Measurements from ENCODE around the gene RERE.

Gene RERE

DNA sequence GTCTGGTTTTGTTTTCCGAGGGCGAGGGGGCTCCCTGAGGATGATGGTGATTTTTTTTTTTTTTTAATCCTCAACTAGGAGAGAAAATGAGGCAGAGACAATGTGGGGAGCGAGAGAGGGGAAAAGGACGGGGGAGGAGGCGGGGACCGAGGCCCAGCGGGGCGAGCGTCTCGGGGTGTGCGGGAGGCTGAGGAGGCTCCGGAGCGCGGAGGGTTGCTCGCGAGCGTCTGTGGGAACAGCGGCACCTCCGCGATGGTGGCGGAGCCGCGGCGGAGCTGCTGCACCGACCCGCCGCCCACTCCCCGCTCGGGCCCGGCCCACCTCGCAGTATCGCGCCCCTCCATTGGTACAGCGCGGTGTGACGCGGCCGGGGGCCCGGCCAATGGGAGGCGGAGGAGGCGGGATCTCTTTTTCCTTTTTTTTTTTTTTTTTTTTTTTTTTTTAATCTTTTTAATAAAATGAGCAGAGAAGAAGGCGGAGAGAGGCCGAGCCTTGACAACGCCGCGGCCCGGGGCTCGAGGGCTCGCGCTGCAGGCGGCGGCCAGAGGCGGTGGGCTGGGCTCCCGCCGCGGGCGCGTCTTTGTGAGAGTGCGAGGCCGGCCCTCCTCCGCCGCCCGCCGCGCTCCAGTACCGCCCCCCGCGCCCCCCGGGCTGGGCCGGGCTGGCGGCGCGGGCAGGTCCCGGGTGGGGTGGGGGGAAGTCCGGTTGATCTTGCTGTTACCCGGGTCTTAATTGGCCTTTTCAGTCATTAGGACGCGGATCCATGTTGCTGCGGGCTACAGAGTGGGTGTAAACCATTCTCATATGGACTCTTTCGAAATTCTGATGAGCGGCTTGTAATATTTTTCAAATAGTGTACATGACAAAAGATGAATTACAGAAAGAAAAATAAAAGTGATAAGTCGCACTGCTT, at the start of gene RERE:
TSS of gene RERE (minus strand) at position 229 of the 913 bp plus-strand sequence.
- H3K36me3 Mint-ChIP-seq (ENCODE audit: insufficient read depth), result peaks cover 14% of the 10 kb centered on the region
- peak within 1 kb of the TSS; percentile 97 for H3K27ac Mint-ChIP-seq (ENCODE audit: low read depth)
- peak within 1 kb of the TSS; percentile 92 for H3K4me3 Mint-ChIP-seq
- H3K4me1 Mint-ChIP-seq, result peaks cover 42% of the 10 kb centered on the region
- H3K9me3 Mint-ChIP-seq, result no peaks in the 10 kb centered on the region
- ATAC-seq (replicated peaks; ENCODE audit: extremely low read depth, poor library complexity, severe bottlenecking), result peak; percentile 98
- DNase-seq (ENCODE audit: low spot score in 2 of 2), result peak; percentile 97
- no peaks in the 10 kb centered on the region for H3K27me3 Mint-ChIP-seq

- H3K36me3 Mint-ChIP-seq (ENCODE audit: insufficient read depth), result peaks cover 77% of the 10 kb centered on the region
- DNase-seq (ENCODE audit: low spot score in 2 of 2), result no peak
- H3K4me3 Mint-ChIP-seq, result no peak overlapping the region
- peaks cover 21% of the 10 kb centered on the region for H3K4me1 Mint-ChIP-seq
- no peaks in the 10 kb centered on the region for H3K9me3 Mint-ChIP-seq
- no peaks in the 10 kb centered on the region for H3K27me3 Mint-ChIP-seq
- ATAC-seq (replicated peaks; ENCODE audit: extremely low read depth, poor library complexity, severe bottlenecking), result no peak
- peak overlapping the region; percentile 19 for H3K27ac Mint-ChIP-seq (ENCODE audit: low read depth)
Observed at GRCh38 chr1:8866792-8867415, 49.5 kb upstream of the RERE start.

DNA sequence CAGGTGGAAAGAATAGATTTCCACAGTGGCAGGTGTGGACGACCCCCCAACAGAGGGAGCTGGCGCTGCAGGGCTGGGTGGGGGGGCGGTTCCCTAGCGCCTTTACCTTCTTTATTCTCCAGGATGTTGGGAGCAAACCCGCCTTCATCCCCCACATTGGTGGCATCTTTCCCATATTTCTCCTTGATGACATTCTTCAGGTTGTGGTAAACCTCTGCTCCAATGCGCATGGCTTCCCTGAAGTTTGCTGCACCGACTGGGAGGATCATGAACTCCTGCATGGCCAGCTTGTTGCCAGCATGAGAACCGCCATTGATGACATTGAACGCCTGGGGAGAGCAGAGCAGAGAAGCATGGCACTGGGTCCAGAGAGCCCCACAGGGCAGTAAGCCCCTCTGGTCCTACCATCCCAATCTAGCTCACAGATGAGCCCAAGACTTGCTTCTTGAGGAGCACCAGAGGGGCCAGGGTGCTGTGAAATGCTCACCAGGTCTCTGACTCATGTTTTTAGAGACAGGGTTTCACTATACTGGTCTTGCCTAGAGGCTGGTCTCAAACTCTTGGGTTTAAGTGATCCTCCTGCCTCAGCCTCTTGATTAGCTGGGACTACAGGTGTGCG, 48.8 kb upstream of the RERE start:
- Mint-ChIP-seq H3K27me3 (no peaks in the 10 kb centered on the region), H3K4me3 (no peak overlapping the region), H3K27ac (ENCODE audit: low read depth) (peak overlapping the region; percentile 19), H3K9me3 (no peaks in the 10 kb centered on the region), H3K4me1 (peaks cover 21% of the 10 kb centered on the region), H3K36me3 (ENCODE audit: insufficient read depth) (peaks cover 82% of the 10 kb centered on the region)
- DNase-seq (ENCODE audit: low spot score in 2 of 2) (no peak), ATAC-seq (replicated peaks; ENCODE audit: extremely low read depth, poor library complexity, severe bottlenecking) (no peak)

DNA sequence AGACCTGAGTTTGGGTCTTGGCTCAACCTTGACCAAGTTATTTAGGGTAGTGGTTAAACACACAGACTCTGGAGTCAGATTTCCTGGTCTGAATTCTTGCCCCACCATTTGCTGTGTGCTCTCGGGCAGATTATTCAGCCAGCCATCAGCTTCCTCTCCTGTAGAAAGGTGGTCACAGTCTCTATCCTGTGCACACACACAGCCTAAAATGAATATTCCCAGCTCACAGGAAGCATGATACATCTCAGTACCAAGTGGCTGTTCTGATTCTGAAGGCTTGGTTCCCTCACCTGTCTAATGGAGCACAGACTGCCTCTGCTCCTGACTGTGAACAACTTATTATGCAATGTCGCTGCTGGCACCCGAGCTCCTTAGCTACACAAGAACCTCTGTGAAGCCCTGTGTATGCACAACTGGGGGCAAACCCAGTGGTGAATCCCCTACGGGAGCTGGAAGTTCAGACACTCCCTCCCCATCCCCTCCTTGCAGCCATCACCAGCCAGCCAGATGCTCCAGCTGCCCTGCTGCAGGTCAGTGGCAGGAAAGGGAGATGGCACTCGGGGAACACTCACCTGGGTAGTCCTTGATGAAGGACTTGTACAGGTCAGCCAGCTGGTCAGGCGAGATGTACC, 47.4 kb upstream of the RERE start:
- peaks cover 82% of the 10 kb centered on the region for H3K36me3 Mint-ChIP-seq (ENCODE audit: insufficient read depth)
- no peaks in the 10 kb centered on the region for H3K27me3 Mint-ChIP-seq
- DNase-seq (ENCODE audit: low spot score in 2 of 2), result no peak
- no peak overlapping the region for H3K4me3 Mint-ChIP-seq
- peaks cover 23% of the 10 kb centered on the region for H3K4me1 Mint-ChIP-seq
- H3K27ac Mint-ChIP-seq (ENCODE audit: low read depth), result no peak overlapping the region
- ATAC-seq (replicated peaks; ENCODE audit: extremely low read depth, poor library complexity, severe bottlenecking), result no peak
- H3K9me3 Mint-ChIP-seq, result no peaks in the 10 kb centered on the region

DNA sequence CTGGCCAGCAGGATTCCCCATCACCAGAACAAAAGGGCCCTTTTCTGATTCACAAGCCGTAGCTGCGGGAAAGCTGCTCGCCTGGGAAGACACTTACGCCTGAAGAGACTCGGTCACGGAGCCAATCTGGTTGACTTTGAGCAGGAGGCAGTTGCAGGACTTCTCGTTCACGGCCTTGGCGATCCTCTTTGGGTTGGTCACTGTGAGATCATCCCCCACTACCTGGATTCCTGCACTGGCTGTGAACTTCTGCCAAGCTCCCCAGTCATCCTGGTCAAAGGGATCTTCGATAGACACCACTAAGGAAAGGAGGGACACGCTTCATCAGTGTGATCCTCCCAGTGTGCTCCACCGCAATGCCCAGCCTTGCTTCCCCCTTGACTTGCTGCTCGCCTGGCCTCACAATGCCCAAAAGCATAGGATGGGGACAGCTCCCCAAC, 46.4 kb upstream of the RERE start:
- peaks cover 18% of the 10 kb centered on the region for H3K4me1 Mint-ChIP-seq
- peaks cover 79% of the 10 kb centered on the region for H3K36me3 Mint-ChIP-seq (ENCODE audit: insufficient read depth)
- no peaks in the 10 kb centered on the region for H3K9me3 Mint-ChIP-seq
- H3K27ac Mint-ChIP-seq (ENCODE audit: low read depth), result no peak overlapping the region
- ATAC-seq (replicated peaks; ENCODE audit: extremely low read depth, poor library complexity, severe bottlenecking), result no peak
- H3K4me3 Mint-ChIP-seq, result no peak overlapping the region
- no peak for DNase-seq (ENCODE audit: low spot score in 2 of 2)
- no peaks in the 10 kb centered on the region for H3K27me3 Mint-ChIP-seq

DNA sequence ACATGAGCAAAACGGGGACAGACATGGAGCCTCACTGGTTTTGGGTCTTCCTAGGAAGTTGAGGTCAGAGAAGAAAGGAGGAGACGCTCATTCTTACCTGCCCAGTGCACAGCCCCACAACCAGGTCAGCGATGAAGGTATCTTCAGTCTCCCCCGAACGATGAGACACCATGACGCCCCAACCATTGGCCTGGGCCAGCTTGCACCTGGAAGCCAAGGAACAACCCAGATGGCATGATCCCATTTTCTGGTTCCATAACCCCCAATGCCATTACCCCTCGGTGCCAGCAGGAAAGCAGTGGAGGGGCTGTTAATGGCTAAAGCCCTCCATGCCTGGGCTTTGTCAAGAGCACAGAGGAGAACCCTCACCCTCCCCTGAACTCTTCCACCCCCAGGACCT, 45.7 kb upstream of the RERE start:
- no peak for ATAC-seq (replicated peaks; ENCODE audit: extremely low read depth, poor library complexity, severe bottlenecking)

GRCh38 chr1:8862528-8862927, 45.1 kb upstream of the RERE start:
- DNase-seq (ENCODE audit: low spot score in 2 of 2), result no peak

More for the DNA sequence above, 45.7 kb upstream of the RERE start:
- H3K27ac Mint-ChIP-seq (ENCODE audit: low read depth), result no peak overlapping the region
- no peak for DNase-seq (ENCODE audit: low spot score in 2 of 2)
- peaks cover 23% of the 10 kb centered on the region for H3K4me1 Mint-ChIP-seq
- no peaks in the 10 kb centered on the region for H3K9me3 Mint-ChIP-seq
- H3K27me3 Mint-ChIP-seq, result no peaks in the 10 kb centered on the region
- H3K4me3 Mint-ChIP-seq, result no peak overlapping the region
- H3K36me3 Mint-ChIP-seq (ENCODE audit: insufficient read depth), result peaks cover 78% of the 10 kb centered on the region

DNA sequence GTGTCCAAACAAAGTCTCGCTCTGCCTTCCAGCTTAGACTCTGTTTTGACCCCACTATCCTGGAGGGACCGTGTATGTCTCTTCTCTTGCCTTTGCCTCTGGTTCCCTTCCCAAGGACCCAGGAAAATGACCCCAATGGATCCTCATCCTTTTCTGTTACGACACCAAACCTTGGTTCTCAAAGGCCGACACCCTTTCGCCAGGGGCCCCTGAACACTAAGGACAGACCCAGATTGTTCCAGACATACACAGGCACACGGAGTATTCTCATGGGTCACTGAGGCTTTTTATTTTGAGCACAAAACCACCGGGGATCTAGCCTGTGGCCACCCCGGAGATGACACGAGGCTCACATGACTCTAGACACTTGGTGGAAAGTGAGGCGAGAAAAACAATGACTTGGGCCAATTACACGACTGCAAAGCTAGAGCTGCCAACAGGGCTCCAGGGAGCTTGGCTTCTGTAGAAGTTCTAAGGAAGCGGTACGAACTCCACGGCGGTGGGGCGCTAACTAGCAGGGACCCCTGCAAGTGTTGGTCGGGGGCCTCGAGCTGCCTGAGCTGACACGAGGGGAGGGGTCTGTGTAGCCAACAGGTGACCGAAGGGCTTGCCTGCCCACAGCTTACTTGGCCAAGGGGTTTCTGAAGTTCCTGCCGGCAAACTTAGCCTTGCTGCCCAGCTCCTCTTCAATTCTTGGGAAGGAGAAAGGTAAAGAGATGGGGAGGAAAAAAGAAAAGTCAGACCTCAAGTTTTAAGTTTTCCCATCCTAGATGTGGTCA, 43.5 kb upstream of the RERE start:
- ATAC-seq (replicated peaks; ENCODE audit: extremely low read depth, poor library complexity, severe bottlenecking), result no peak
- Mint-ChIP-seq H3K27ac (ENCODE audit: low read depth) (no peak overlapping the region), H3K9me3 (no peaks in the 10 kb centered on the region), H3K4me3 (no peak overlapping the region), H3K36me3 (ENCODE audit: insufficient read depth) (peaks cover 71% of the 10 kb centered on the region), H3K4me1 (peaks cover 20% of the 10 kb centered on the region), H3K27me3 (no peaks in the 10 kb centered on the region)
- DNase-seq (ENCODE audit: low spot score in 2 of 2), result no peak

More at GRCh38 chr1:8862528-8862927, 45.1 kb upstream of the RERE start:
- Mint-ChIP-seq H3K27ac (ENCODE audit: low read depth) (no peak overlapping the region), H3K4me1 (peaks cover 20% of the 10 kb centered on the region), H3K4me3 (no peak overlapping the region), H3K9me3 (no peaks in the 10 kb centered on the region), H3K27me3 (no peaks in the 10 kb centered on the region), H3K36me3 (ENCODE audit: insufficient read depth) (peaks cover 76% of the 10 kb centered on the region)
- ATAC-seq (replicated peaks; ENCODE audit: extremely low read depth, poor library complexity, severe bottlenecking), result peak; percentile 36

- Mint-ChIP-seq H3K27me3 (no peaks in the 10 kb centered on the region), H3K27ac (ENCODE audit: low read depth) (no peak overlapping the region), H3K4me1 (peaks cover 20% of the 10 kb centered on the region), H3K4me3 (no peak overlapping the region), H3K9me3 (no peaks in the 10 kb centered on the region), H3K36me3 (ENCODE audit: insufficient read depth) (peaks cover 58% of the 10 kb centered on the region)
- ATAC-seq (replicated peaks; ENCODE audit: extremely low read depth, poor library complexity, severe bottlenecking), result peak; percentile 58
- peak in 1 of 2 donors; percentile 34 for DNase-seq (ENCODE audit: low spot score in 2 of 2)
Observed at GRCh38 chr1:8858888-8859706, 41.7 kb upstream of the RERE start.

GRCh38 chr1:8858112-8858668, 40.8 kb upstream of the RERE start:
- H3K9me3 Mint-ChIP-seq, result no peaks in the 10 kb centered on the region
- no peaks in the 10 kb centered on the region for H3K27me3 Mint-ChIP-seq
- peaks cover 20% of the 10 kb centered on the region for H3K4me1 Mint-ChIP-seq
- H3K36me3 Mint-ChIP-seq (ENCODE audit: insufficient read depth), result peaks cover 50% of the 10 kb centered on the region
- no peak overlapping the region for H3K27ac Mint-ChIP-seq (ENCODE audit: low read depth)
- DNase-seq (ENCODE audit: low spot score in 2 of 2), result no peak
- H3K4me3 Mint-ChIP-seq, result no peak overlapping the region
- no peak for ATAC-seq (replicated peaks; ENCODE audit: extremely low read depth, poor library complexity, severe bottlenecking)

Measured in central memory CD8-positive, alpha-beta T cell (primary cell).